NB4 (cell line): ENCODE data around the gene SHROOM2.

Source experiments
- DNase-seq: peaks from one replicate; pipeline ENCODE4 v3.0.0; 2010; ENCODE audit warnings: low read depth
- H3K4me3 ChIP-seq: one replicate; pipeline ENCODE4 v1.5.1; 2011; ENCODE audit warnings: mild to moderate bottlenecking, low read depth, low read length, moderate library complexity
- MYC ChIP-seq: IDR thresholded peaks from 2 replicates; pipeline ENCODE4 v1.6.1; 2011; ENCODE audit warnings: low read depth, low read length
- POLR2A ChIP-seq: IDR thresholded peaks from 2 replicates; pipeline ENCODE4 v1.6.1; 2011; ENCODE audit warnings: mild to moderate bottlenecking; ENCODE audit not compliant: insufficient read length; ENCODE audit errors: extremely low read depth
- TF ChIP-seq, protein P1 (sequence below): IDR thresholded peaks from one replicate; pipeline ENCODE4 v1.5.1; 2012; ENCODE audit warnings: low read depth, low read length
- TF ChIP-seq, protein P2 (sequence below): IDR thresholded peaks from 2 replicates; pipeline ENCODE4 v1.6.1; 2011; ENCODE audit warnings: low read depth, low read length

SHROOM2 gene

DNA sequence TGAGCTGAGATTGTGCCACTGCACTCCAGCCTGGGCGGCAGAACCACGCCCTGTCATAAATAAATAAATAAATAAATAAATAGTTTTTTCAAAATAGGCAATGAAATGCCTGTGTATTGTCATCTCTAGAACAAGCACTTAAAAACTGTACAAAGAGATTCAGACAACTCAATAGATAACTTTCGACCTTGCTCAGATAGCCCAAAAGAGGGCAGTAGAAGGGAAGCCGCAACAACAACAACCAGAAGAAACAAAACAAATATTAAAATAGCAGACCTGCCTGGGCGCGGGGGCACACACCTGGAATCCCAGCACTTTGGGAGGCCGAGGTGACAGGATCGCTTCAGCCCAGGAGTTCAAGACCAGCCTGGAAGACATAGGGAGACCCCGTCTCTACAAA, 171.5 kb downstream of the SHROOM2 start:
- peak; percentile 17 for DNase-seq
- no peak overlapping the region for H3K4me3 ChIP-seq
- TF ChIP-seq POLR2A: no peak
- TF ChIP-seq, protein P1, sequence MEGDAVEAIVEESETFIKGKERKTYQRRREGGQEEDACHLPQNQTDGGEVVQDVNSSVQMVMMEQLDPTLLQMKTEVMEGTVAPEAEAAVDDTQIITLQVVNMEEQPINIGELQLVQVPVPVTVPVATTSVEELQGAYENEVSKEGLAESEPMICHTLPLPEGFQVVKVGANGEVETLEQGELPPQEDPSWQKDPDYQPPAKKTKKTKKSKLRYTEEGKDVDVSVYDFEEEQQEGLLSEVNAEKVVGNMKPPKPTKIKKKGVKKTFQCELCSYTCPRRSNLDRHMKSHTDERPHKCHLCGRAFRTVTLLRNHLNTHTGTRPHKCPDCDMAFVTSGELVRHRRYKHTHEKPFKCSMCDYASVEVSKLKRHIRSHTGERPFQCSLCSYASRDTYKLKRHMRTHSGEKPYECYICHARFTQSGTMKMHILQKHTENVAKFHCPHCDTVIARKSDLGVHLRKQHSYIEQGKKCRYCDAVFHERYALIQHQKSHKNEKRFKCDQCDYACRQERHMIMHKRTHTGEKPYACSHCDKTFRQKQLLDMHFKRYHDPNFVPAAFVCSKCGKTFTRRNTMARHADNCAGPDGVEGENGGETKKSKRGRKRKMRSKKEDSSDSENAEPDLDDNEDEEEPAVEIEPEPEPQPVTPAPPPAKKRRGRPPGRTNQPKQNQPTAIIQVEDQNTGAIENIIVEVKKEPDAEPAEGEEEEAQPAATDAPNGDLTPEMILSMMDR: peak; percentile 13
- no peak for TF ChIP-seq MYC

DNA sequence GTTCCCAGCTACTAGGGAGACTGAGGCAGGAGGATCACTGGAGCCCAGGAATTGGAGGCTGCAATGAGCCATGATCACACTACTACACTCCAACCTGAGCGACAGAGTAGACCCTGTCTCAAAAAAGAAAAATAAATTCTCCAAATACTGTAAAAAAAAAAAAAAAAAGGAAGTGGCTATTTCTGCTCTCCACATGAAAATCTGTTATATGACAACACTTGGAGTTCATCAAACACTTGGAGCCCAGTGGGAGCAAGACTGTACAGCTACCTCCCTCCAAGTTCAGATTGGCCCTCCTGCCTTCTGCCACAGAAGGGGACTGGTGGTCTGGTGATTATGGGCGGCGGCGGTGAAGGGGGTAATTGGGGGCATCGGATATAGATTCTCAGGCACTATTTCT, 172.0 kb downstream of the SHROOM2 start:
- H3K4me3 ChIP-seq: no peak overlapping the region
- DNase-seq: peak; percentile 18

DNA sequence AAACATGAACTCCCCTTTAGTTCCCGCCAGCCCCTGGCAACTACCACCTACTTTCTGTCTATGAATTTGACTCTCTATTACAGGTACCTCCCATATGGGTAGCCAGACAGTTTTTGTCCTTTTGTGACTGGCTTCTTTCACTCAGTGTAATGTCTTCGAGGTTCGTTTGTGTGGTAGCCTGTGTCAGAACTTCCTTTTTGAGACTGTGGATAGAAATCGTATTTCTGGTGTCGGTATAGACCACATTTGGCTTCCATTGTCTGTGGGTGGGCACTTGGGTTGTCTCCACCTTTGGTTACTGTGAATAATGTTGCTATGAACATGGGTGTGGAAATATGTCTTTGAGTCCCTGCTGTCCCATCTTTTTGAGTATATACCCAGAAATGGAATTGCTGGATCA, 175.5 kb downstream of the SHROOM2 start:
- no peak overlapping the region for H3K4me3 ChIP-seq
- DNase-seq: no peak
- TF ChIP-seq, protein P1: no peak
- TF ChIP-seq, protein P2, sequence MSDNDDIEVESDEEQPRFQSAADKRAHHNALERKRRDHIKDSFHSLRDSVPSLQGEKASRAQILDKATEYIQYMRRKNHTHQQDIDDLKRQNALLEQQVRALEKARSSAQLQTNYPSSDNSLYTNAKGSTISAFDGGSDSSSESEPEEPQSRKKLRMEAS: no peak
- TF ChIP-seq MYC (no peak), POLR2A (no peak)

More for the DNA sequence above, 172.0 kb downstream of the SHROOM2 start:
- TF ChIP-seq, protein P2: no peak
- TF ChIP-seq, protein P1: no peak
- TF ChIP-seq POLR2A: no peak
- TF ChIP-seq MYC: no peak

DNA sequence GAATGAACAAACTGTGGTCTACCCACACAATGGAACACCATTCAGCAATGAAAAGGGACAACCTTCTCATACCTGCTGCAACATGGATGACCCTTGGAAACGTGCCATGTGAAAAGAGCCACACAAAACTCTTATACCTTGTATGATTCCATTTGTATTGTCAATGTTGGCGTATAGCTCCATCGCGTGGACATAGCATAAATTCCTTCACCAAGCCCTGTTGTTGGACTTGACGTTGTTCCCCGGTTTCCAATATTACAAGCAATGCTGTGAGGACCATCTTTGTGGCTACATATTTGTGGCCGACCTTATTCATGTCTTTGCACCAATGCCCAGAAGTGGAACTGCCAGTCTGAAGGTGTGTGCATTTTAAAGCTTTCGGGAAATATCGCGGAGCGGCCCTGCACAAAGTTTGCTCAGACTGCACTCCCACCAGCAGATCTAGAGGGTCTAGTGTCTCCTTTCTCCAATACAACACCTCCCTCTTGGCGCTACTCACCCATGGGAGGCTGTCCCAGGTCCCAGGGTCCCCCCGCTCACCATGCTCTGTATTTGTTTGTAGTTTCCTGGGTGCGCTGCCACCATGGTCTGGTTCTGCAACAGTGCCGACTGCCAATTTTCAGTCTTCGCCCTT, 180.7 kb downstream of the SHROOM2 start, which contains the start of gene CLDN34:
Gene CLDN34, plus strand, starts transcription at position 584 of the 634 bp plus-strand sequence. Its CDS starts 0 bp downstream, at position 584.
- DNase-seq: no peak
- H3K4me3 ChIP-seq: no peak within 1 kb of the TSS
- TF ChIP-seq, protein P2: no peak
- TF ChIP-seq, protein P1: no peak
- TF ChIP-seq MYC (no peak), POLR2A (no peak)

DNA sequence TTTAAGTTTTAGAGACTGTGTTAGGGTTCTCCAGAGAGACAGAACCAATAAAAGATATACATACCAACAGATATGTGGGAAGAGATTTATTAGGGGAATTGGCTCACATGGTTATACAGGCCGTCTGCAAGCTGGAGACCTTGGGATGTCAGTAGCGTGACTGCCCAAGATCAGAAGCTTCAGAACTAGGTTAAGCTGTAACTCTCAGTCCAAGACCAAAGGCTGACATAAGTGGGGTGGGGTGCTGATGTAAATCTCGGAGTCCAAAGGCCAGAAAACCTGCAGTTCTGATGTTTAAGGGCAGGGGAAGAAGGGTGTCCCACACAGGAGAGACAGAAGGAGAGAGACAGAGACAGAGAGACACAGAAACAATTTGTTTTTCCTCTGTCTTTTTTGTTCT, 191.4 kb downstream of the SHROOM2 start:
- TF ChIP-seq, protein P1: no peak
- TF ChIP-seq POLR2A (no peak), MYC (no peak)
- TF ChIP-seq, protein P2: no peak
- no peak overlapping the region for H3K4me3 ChIP-seq
- no peak for DNase-seq
